GM04503 (cell line): ENCODE results near the gene SCG3.
"Not testable (repeated sequence)": the region's sequence is repeated elsewhere in the genome, so short reads cannot be mapped to it uniquely, and the experiment has no call there.

Experiments
- DNase-seq: peaks from one replicate; pipeline ENCODE4 v3.0.0-alpha.2; 2012; ENCODE audit warnings: low read depth

SCG3 gene

GRCh38 chr15:51681303-51681963, at the start of gene SCG3:
TSS of gene SCG3 (plus strand) at chr15:51681503. CDS start at chr15:51681756, 253 bp downstream.
- no peak for DNase-seq

- DNase-seq: no peak
These were observed 46.6 kb upstream of the SCG3 start for GRCh38 chr15:51634591-51635198.

GRCh38 chr15:51641490-51642130, 39.7 kb upstream of the SCG3 start:
- DNase-seq: no peak

GRCh38 chr15:51642696-51643095, 38.6 kb upstream of the SCG3 start:
- no peak for DNase-seq

- peak; percentile 28 for DNase-seq
These were observed 34.2 kb upstream of the SCG3 start for GRCh38 chr15:51647128-51647562.

- DNase-seq: not testable (repeated sequence)
These were observed 33.2 kb upstream of the SCG3 start for GRCh38 chr15:51648101-51648500.

GRCh38 chr15:51648643-51649042, 32.7 kb upstream of the SCG3 start:
- DNase-seq: not testable (repeated sequence)

GRCh38 chr15:51649659-51650521, 31.4 kb upstream of the SCG3 start:
- peak; percentile 25 for DNase-seq

- no peak for DNase-seq
These were observed 29.1 kb upstream of the SCG3 start for GRCh38 chr15:51652084-51652668.

- DNase-seq: not testable (repeated sequence)
These were observed 25.8 kb upstream of the SCG3 start for GRCh38 chr15:51655401-51656057.

- no peak for DNase-seq
These were observed 22.6 kb upstream of the SCG3 start for GRCh38 chr15:51658664-51659063.

GRCh38 chr15:51661072-51661471, 20.2 kb upstream of the SCG3 start:
- DNase-seq: no peak

GRCh38 chr15:51667478-51667877, 13.8 kb upstream of the SCG3 start:
- DNase-seq: no peak

- no peak for DNase-seq
These were observed 12.9 kb upstream of the SCG3 start for GRCh38 chr15:51668446-51668845.

- DNase-seq: no peak
These were observed 11.9 kb upstream of the SCG3 start for GRCh38 chr15:51669381-51669780.

- DNase-seq: no peak
These were observed 9.1 kb upstream of the SCG3 start for GRCh38 chr15:51672155-51672687.

- no peak for DNase-seq
These were observed 8.1 kb upstream of the SCG3 start for GRCh38 chr15:51672913-51673857.

GRCh38 chr15:51675234-51675633, 6.1 kb upstream of the SCG3 start:
- no peak for DNase-seq

GRCh38 chr15:51677021-51677420, 4.3 kb upstream of the SCG3 start:
- no peak for DNase-seq

GRCh38 chr15:51677452-51677851, 3.9 kb upstream of the SCG3 start:
- DNase-seq: no peak
